Stromal cell of bone marrow (primary cell): ENCODE measurements around the gene ANKRD27.
"Not testable (repeated sequence)": the region's sequence is repeated elsewhere in the genome, so short reads cannot be mapped to it uniquely, and the experiment has no call there.

Source experiments
- DNase-seq: peaks from one replicate; pipeline ENCODE4 v3.0.0-alpha.2; 2012; ENCODE audit warnings: low read depth

The ANKRD27 gene

DNA sequence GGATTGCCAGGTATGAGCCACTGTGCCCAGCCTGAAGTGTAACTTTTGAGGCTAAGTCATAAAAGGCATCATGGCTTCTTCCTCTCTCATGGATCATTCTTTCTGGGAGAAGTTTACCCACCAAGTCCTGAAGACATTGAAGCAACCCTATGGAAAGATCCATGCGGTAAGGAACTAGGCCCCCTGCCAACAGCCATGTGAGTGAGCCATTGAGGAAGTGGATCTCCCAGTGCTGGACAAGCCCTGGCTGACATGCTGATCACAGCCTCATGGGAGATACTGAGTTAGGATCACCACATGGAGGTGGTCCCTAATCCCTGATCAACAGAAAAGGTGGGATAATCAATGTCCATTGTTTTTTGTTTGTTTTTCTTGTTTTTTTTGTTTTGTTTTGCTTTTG lies 13.3 kb upstream of the ANKRD27 start:
- DNase-seq = no peak

GRCh38 chr19:32687681-32688080 lies 12.7 kb upstream of the ANKRD27 start:
- DNase-seq = no peak

DNA sequence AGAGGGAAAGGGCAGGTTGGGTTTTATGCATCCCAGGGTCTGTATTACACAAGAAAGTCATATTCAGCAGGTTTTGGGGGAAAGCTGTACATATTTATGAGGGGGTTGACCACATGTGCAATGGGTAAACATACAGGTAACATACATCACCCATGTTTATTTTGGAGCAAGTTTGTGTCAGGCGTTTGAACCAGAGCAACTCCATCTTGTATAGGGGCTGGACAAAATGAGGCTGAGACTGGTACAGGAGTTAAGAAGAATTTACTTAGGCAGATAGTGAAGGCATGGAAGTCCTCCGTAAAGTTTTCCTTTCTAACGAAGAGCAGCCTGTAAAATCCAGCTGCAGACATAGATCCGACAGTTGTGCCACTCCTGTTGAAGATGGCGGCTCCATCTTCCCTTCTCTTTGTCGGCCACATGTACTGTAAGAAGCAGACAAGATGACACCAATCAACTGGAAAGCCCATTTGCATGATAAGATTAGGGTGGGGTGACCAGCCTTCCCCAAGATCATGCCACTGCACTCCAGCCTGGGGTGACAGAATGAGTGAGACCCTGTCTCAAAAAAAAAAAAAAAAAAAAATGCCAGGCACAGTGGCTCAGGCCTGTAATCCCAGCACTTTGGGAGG lies 12.0 kb upstream of the ANKRD27 start:
- DNase-seq = no peak

- DNase-seq = no peak
Observed at GRCh38 chr19:32682317-32682716, 7.3 kb upstream of the ANKRD27 start.

DNA sequence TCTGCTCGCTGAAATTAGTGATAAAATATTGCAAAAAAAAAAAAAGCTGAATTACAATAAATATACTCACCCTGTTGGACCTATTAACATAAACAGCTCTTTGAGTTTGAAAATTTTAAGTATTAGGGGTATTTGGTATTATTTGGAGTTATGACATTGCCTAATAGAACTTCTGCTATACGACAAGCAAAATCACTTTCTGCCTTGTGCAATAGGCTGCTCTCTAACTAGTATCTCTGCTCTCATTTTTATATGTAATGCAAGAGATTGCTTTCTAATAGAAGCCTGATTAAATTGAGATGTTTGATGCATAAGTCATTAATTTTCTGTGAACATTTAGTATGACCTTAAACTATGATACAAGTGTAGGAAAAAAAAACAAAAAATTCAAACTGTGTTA lies 6.0 kb upstream of the ANKRD27 start:
- DNase-seq = no peak

- no peak for DNase-seq
Observed at GRCh38 chr19:32677657-32678056, 2.7 kb upstream of the ANKRD27 start.

DNA sequence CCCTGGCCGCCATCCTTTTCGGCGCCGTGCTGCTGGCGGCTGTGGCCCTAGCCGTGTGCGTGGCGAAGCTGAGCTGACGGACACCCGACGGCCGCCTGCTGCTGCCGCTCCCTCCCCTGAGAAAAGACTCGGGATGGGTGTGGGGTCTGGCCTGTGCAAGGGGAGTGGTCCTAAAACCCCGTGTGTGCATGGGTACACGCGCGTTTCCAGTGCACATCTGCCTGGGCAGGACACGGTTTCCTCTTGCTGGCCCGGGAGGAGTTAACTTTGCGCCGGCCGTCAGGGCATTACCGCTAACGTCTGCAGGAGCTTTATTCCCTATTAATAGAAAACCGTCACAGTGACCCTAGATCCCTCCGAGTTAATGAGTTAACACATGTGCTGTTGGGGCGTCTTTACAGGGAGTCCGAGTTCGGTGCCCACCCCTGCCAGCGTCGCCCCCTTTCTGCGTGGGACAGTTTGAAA lies 1.9 kb upstream of the ANKRD27 start:
- no peak for DNase-seq

GRCh38 chr19:32676186-32676894 lies 1.4 kb upstream of the ANKRD27 start:
- no peak for DNase-seq

- peak; percentile 56 for DNase-seq
Observed at GRCh38 chr19:32675720-32676185, 773 bp upstream of the ANKRD27 start, which contains the start of gene RGS9BP. Gene RGS9BP, plus strand, starts transcription at chr19:32675848. Its CDS starts 416 bp downstream, at chr19:32676264.

GRCh38 chr19:32674153-32674930 lies 638 bp downstream of the ANKRD27 start:
- DNase-seq = no peak

GRCh38 chr19:32673573-32673972 lies 1.4 kb downstream of the ANKRD27 start:
- no peak for DNase-seq

DNA sequence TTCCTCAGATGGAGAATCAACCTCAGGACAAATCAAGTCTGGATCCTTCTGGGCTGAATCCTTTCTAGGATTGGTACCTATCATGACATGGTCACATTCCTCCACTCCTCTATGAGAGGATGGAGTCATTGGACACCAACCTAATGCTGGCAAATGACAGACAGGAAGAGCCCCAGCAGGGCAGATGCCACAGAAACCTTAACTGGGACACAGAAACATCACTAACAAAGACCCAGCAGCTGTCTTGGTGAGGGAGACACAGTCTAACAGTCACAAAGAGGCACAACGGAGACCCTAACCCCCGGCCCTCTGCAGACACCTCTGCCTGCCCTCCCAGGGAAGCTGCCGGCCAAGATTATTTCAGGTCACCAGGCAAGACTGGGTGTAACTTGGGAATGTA lies 2.1 kb downstream of the ANKRD27 start:
- DNase-seq = no peak

DNA sequence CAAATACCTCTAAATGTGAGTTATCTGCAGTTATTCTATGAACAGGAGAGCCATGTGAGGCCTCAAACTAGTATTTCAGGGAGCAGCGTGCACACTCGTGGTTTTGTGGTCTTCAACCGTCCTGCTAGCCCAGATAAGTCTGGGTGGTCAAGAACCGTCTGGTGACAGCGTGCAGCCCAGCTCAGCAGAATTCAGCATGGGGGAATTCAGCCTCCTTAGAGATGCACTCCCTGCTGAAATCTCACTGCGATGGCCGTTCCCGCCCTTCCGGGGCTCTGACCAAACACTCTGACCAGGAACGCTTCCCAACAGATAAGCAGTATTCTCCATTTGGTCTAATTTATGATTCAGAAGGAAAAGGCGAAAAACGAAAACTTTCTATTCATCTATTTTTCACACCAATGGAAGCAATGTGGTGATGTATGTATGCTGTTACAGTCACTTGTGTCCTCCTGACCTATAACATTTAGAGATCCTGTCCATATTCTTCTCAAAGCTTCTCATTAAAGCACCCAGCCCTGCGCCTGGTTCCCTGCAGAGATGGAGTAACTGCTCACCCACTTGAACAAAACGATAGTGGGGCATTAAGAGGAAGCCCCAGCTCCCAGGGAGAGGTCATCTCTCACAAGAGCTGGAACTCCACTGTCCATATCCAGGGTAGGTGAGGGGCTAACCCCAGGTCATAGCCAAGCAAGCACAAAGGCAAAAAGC lies 2.9 kb downstream of the ANKRD27 start:
- DNase-seq = no peak

- no peak for DNase-seq
Observed at GRCh38 chr19:32669310-32669709, 5.7 kb downstream of the ANKRD27 start.

DNA sequence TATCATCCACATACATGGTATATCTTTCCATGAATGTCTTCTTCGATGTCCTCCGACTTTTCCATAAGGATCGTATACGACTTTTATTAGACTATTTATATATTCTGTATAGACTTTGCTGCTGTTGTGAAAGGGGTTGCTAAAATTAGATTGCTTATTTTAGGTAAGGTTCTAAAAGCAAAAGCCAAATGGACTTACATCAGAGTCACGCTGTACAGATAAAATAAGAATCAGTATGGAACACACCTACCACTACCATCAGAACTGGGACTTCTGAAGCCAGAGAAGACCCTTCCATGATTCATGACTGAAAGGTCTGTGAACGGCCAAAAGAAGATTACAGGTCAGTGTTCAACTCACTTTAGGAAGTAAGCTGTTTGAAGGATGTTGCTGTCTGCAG lies 8.9 kb downstream of the ANKRD27 start:
- DNase-seq = no peak

DNA sequence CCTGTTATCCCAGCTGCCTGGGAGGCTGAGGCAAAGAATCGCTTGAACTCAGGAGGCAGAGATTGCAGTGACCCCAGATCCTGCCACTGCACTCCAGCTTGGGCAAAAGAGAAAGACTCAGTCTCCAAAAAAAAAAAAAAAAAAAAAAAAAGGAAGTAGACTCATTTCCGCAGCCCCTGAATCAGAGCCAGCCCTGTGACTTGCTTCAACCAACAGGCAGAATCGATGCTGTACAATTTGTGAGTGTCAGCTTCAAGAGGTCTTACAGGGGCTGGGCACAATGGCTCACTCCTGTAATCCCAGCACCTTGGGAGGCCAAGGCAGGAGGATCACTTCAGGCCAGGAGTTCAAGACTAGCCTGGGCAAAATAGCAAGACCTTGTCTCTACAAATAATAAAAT lies 12.8 kb downstream of the ANKRD27 start:
- peak; percentile 33 for DNase-seq

- DNase-seq = no peak
Observed at GRCh38 chr19:32661318-32661717, 13.7 kb downstream of the ANKRD27 start.

DNA sequence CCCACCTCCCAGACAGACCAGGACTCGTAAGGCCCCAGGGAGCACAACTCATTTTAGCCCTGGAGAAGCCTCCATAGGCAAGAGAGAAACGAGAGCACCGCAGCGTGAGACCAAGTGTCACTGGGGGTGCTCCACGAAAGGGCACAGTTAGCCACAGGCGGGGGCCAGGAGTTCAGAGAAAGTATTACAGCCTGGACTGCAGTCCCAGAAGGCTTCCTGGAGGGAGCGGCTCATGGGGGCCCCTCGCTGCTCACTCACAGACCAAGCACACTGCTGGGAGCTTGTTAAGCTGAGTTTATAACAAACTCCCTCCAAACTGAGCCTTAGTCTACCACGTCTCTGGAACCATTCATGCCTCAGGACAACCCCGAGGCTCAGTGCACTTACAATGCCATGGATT lies 16.5 kb downstream of the ANKRD27 start:
- DNase-seq = no peak

GRCh38 chr19:32658075-32658474 lies 16.9 kb downstream of the ANKRD27 start:
- no peak for DNase-seq

DNA sequence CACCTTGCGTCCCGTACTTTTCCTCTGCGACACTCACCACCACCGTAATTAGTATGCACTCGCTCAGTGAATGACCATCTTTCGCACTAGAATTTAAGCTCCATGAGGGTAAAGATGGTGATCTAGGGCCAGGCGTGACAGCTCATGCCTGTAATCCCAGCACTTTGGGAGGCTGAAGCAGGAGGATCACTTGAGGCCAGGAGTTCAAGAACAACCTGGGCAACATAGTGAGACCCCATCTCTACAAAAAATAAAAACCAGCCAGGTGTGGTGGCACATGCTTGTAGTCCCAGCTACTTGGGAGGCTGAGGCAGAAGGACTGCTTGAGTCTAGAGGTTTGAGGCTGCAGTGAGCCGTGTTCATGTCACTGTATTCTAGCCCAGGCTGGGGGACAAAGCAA lies 18.6 kb downstream of the ANKRD27 start:
- not testable (repeated sequence) for DNase-seq

DNA sequence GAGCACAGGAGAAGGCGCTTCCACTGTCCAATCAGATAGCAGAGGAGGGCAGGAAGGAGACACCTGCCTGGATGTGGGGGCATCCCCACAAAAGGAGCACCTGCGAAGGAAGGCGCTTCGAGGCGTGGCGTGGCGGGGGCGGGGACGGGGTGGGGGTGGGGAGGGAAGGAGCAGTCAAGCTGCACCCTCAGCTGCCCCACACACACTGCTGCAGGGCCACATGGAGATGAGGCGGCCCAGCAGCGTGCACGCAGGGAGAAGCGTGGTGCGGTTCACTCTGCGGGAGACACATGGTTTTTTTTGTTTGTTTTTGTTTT lies 21.4 kb downstream of the ANKRD27 start:
- no peak for DNase-seq

- DNase-seq = no peak
Observed at GRCh38 chr19:32652894-32653598, 21.9 kb downstream of the ANKRD27 start.
